GM12873 (cell line): Measurements from ENCODE around the gene C1QTNF8.

ENCODE experiments used
- CTCF ChIP-seq: IDR thresholded peaks from 2 replicates; pipeline ENCODE4 v1.5.1; 2012; ENCODE audit warnings: low read depth, mild to moderate bottlenecking, moderate library complexity, low read length, control low read depth; ENCODE audit not compliant: insufficient read depth; ENCODE audit errors: missing control alignments

Gene C1QTNF8

GRCh38 chr16:1126044-1126443, 30.0 kb upstream of the C1QTNF8 start:
- no peak for TF ChIP-seq CTCF

GRCh38 chr16:1125471-1125870, 29.4 kb upstream of the C1QTNF8 start:
- TF ChIP-seq CTCF = no peak

GRCh38 chr16:1124795-1125194, 28.8 kb upstream of the C1QTNF8 start:
- no peak for TF ChIP-seq CTCF

- no peak for TF ChIP-seq CTCF
Observed at GRCh38 chr16:1124291-1124690, 28.2 kb upstream of the C1QTNF8 start.

- TF ChIP-seq CTCF = no peak
Observed at GRCh38 chr16:1123525-1124230, 27.6 kb upstream of the C1QTNF8 start.

GRCh38 chr16:1122398-1122765, 26.3 kb upstream of the C1QTNF8 start:
- TF ChIP-seq CTCF = no peak

GRCh38 chr16:1121601-1122397, 25.8 kb upstream of the C1QTNF8 start:
- TF ChIP-seq CTCF = no peak
